HepG2 (cell line): ENCODE data around the gene TLCD3A. TPM values are rescaled to one million over a fixed set of nuclear protein-coding genes. Genes with fewer than 3 reads are reported as not detected.
A peak's percentile ranks its signal among the peaks of the same experiment; 100 is the strongest.

Source experiments
- DR1 ChIP-seq: sonication (generic); formaldehyde crosslinking; IDR thresholded peaks from 2 replicates; pipeline ENCODE4 v1.8.0; 2021; ENCODE audit warnings: mild to moderate bottlenecking, missing genetic modification reagents, inconsistent platforms
- FOXO1 ChIP-seq: sonication (generic); formaldehyde crosslinking; IDR thresholded peaks from 2 replicates; pipeline ENCODE4 v1.4.0; 2020; ENCODE audit warnings: missing genetic modification reagents
- MATR3 ChIP-seq: sonication (generic); formaldehyde crosslinking; IDR thresholded peaks from 2 replicates; pipeline ENCODE4 v1.4.0; 2020; ENCODE audit warnings: missing genetic modification reagents
- MIER2 ChIP-seq: IDR thresholded peaks from 2 replicates; pipeline ENCODE4 v1.6.1; 2016; ENCODE audit warnings: missing biosample characterization, missing genetic modification reagents
- MYC ChIP-seq: sonication (generic); formaldehyde crosslinking; IDR thresholded peaks from 2 replicates; pipeline ENCODE4 v1.9.0; 2021; ENCODE audit warnings: missing genetic modification reagents, borderline replicate concordance
- PITX1 ChIP-seq: sonication (generic); formaldehyde crosslinking; IDR thresholded peaks from 2 replicates; pipeline ENCODE4 v1.5.1; 2020; ENCODE audit warnings: mild to moderate bottlenecking, missing genetic modification reagents
- XRCC5 ChIP-seq: fragments of 200-400 bp; formaldehyde crosslinking; optimal IDR thresholded peaks from 2 replicates; pipeline ENCODE3; 2017; ENCODE audit warnings: mild to moderate bottlenecking, low read length
- ZFP37 ChIP-seq: sonication (generic); formaldehyde crosslinking; IDR thresholded peaks from 2 replicates; pipeline ENCODE4 v1.4.0; 2020; ENCODE audit warnings: missing genetic modification reagents, borderline replicate concordance
- ZNF260 ChIP-seq: sonication (generic); formaldehyde crosslinking; IDR thresholded peaks from 2 replicates; pipeline ENCODE4 v1.4.0; 2020; ENCODE audit warnings: missing genetic modification reagents, low read depth, mild to moderate bottlenecking, borderline replicate concordance
- ZNF564 ChIP-seq: sonication (generic); formaldehyde crosslinking; IDR thresholded peaks from 2 replicates; pipeline ENCODE4 v1.8.1; 2023; ENCODE audit warnings: mild to moderate bottlenecking, missing genetic modification reagents
- ZNF790 ChIP-seq: sonication (generic); formaldehyde crosslinking; IDR thresholded peaks from 2 replicates; pipeline ENCODE4 v1.8.0; 2022; ENCODE audit warnings: missing genetic modification reagents, mild to moderate bottlenecking, borderline replicate concordance
- ZNF841 ChIP-seq: sonication (generic); formaldehyde crosslinking; IDR thresholded peaks from 2 replicates; pipeline ENCODE4 v1.8.1; 2023; ENCODE audit warnings: missing genetic modification reagents, borderline replicate concordance
- polyA plus RNA-seq, 8 experiments: library from polyadenylated mRNA; depleted of rRNA in 3 of 8; stranded (reverse) in 7 of 8; unstranded in 1 of 8; fragments of >200 nt; fragmentation: Illumina TruSeq in 4 of 8; extraction: Trizol in 4 of 8; gene quantifications; 2 replicates each; pipeline versions ENCODE4 v1.2.1 to v1.2.3, GENCODE V29; 2011 to 2016; ENCODE audit warnings: low read depth in 4 of 8, missing spikeins in 1 of 8, mixed read lengths in 1 of 8; ENCODE audit not compliant: insufficient read depth in 1 of 8
- total RNA-seq, 5 experiments: library from RNA; depleted of rRNA; stranded (reverse); fragments of >200 nt; fragmentation: Illumina TruSeq; extraction: Trizol; gene quantifications; 2 replicates each; pipeline ENCODE4 v1.2.3, GENCODE V29; 2016; ENCODE audit warnings: low read depth in 1 of 5
- TF ChIP-seq, protein P1 (sequence below): sonication (generic); formaldehyde crosslinking; IDR thresholded peaks from 2 replicates; pipeline ENCODE4 v1.8.0; 2022; ENCODE audit warnings: mild to moderate bottlenecking, missing genetic modification reagents; ENCODE audit not compliant: insufficient replicate concordance
- TF ChIP-seq, protein P2 (sequence below): sonication (generic); formaldehyde crosslinking; IDR thresholded peaks from 2 replicates; pipeline ENCODE4 v1.8.0; 2022; ENCODE audit warnings: mild to moderate bottlenecking, missing genetic modification reagents, borderline replicate concordance
- TF ChIP-seq, protein P3 (sequence below): IDR thresholded peaks from 2 replicates; pipeline ENCODE4 v1.6.1; 2016
- TF ChIP-seq, protein P4 (sequence below): sonication (generic); formaldehyde crosslinking; IDR thresholded peaks from 2 replicates; pipeline ENCODE4 v1.9.0; 2021; ENCODE audit warnings: missing genetic modification reagents, borderline replicate concordance
- TF ChIP-seq, protein P5 (sequence below): sonication (generic); formaldehyde crosslinking; IDR thresholded peaks from 2 replicates; pipeline ENCODE4 v1.8.1; 2023; ENCODE audit warnings: missing genetic modification reagents, mild to moderate bottlenecking, borderline replicate concordance
- TF ChIP-seq, protein P6 (sequence below): sonication (generic); formaldehyde crosslinking; IDR thresholded peaks from 2 replicates; pipeline ENCODE4 v1.5.1; 2020; ENCODE audit warnings: missing genetic modification reagents, mild to moderate bottlenecking, borderline replicate concordance
- TF ChIP-seq, protein P7 (sequence below): sonication (generic); formaldehyde crosslinking; IDR thresholded peaks from 2 replicates; pipeline ENCODE4 v1.4.0; 2020; ENCODE audit warnings: mild to moderate bottlenecking, missing genetic modification reagents

The TLCD3A gene
- total and polyA plus RNA-seq, 2 of the 13 experiments (the other 11 are each of a cell fraction or from before 2014, with no cell fraction given) = 25.2 to 46.6 TPM

DNA sequence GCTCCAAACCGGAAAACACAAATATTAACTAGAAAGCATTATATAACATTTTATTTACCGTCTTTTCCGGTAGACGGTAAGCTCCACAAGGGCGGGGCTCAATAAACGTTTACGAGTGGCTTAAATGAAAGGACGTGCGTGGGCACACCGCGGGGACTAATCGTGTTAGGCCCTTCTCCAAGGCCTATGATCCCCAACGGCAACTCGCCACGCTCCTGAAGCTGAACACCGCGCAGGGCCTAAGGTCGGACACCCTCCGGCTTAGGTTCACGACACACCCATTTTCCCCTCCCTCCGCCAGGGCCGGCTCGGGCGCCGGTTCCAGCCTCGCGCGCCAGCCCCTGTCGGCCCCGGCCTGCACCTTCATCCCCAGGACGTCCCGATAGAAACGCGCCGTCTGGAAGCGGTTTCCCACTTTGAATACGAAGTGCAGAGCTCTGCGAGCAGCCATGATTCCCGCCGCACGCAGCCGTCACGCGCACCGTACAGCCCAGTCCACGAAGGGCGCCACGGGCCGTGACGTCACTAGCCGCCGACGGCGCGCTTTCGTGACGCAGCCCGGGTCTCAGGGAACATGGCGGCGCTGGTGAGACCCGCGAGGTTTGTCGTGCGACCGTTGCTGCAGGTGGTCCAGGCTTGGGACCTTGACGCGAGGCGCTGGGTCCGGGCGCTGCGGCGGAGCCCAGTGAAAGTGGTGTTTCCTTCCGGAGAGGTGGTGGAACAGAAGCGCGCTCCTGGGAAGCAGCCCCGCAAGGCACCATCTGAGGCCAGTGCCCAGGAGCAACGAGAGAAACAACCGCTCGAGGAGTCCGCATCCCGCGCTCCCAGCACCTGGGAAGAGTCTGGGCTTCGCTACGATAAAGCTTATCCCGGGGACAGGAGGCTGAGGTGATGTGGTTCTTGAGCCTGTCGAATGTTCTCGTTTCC lies 49.7 kb downstream of the TLCD3A start, which contains the start of the genes GLOD4 and MRM3 (continued):
- TF ChIP-seq, protein P1, sequence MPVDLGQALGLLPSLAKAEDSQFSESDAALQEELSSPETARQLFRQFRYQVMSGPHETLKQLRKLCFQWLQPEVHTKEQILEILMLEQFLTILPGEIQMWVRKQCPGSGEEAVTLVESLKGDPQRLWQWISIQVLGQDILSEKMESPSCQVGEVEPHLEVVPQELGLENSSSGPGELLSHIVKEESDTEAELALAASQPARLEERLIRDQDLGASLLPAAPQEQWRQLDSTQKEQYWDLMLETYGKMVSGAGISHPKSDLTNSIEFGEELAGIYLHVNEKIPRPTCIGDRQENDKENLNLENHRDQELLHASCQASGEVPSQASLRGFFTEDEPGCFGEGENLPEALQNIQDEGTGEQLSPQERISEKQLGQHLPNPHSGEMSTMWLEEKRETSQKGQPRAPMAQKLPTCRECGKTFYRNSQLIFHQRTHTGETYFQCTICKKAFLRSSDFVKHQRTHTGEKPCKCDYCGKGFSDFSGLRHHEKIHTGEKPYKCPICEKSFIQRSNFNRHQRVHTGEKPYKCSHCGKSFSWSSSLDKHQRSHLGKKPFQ (CRISPR knock-in tag) = peak; percentile 41
- TF ChIP-seq PITX1 (CRISPR knock-in tag) (peak; percentile 86), ZNF841 (CRISPR knock-in tag) (no peak), XRCC5 (peak; percentile 92), MYC (CRISPR knock-in tag) (peak; percentile 98), MIER2 (peak; percentile 56; the same call in 1 of the 2 replicates), ZNF564 (CRISPR knock-in tag) (peak; percentile 80; the same call in 1 of the 2 replicates), ZNF790 (CRISPR knock-in tag) (peak; percentile 77), DR1 (peak; percentile 84), ZNF260 (CRISPR knock-in tag) (no peak), MATR3 (no peak), FOXO1 (CRISPR knock-in tag) (peak; percentile 75), ZFP37 (CRISPR knock-in tag) (no peak)
- TF ChIP-seq, protein P2, sequence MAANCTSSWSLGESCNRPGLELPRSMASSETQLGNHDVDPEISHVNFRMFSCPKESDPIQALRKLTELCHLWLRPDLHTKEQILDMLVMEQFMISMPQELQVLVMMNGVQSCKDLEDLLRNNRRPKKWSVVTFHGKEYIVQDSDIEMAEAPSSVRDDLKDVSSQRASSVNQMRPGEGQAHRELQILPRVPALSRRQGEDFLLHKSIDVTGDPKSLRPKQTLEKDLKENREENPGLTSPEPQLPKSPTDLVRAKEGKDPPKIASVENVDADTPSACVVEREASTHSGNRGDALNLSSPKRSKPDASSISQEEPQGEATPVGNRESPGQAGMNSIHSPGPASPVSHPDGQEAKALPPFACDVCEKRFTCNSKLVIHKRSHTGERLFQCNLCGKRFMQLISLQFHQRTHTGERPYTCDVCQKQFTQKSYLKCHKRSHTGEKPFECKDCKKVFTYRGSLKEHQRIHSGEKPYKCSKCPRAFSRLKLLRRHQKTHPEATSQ (CRISPR knock-in tag) = peak; percentile 79; the same call in 1 of the 2 replicates
- TF ChIP-seq, protein P3, sequence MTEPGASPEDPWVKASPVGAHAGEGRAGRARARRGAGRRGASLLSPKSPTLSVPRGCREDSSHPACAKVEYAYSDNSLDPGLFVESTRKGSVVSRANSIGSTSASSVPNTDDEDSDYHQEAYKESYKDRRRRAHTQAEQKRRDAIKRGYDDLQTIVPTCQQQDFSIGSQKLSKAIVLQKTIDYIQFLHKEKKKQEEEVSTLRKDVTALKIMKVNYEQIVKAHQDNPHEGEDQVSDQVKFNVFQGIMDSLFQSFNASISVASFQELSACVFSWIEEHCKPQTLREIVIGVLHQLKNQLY (CRISPR knock-in tag) = peak; percentile 97
- TF ChIP-seq, protein P4, sequence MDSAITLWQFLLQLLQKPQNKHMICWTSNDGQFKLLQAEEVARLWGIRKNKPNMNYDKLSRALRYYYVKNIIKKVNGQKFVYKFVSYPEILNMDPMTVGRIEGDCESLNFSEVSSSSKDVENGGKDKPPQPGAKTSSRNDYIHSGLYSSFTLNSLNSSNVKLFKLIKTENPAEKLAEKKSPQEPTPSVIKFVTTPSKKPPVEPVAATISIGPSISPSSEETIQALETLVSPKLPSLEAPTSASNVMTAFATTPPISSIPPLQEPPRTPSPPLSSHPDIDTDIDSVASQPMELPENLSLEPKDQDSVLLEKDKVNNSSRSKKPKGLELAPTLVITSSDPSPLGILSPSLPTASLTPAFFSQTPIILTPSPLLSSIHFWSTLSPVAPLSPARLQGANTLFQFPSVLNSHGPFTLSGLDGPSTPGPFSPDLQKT (CRISPR knock-in tag) = no peak
- TF ChIP-seq, protein P5, sequence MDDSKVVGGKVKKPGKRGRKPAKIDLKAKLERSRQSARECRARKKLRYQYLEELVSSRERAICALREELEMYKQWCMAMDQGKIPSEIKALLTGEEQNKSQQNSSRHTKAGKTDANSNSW (CRISPR knock-in tag) = peak; percentile 81; the same call in 1 of the 2 replicates
- TF ChIP-seq, protein P6, sequence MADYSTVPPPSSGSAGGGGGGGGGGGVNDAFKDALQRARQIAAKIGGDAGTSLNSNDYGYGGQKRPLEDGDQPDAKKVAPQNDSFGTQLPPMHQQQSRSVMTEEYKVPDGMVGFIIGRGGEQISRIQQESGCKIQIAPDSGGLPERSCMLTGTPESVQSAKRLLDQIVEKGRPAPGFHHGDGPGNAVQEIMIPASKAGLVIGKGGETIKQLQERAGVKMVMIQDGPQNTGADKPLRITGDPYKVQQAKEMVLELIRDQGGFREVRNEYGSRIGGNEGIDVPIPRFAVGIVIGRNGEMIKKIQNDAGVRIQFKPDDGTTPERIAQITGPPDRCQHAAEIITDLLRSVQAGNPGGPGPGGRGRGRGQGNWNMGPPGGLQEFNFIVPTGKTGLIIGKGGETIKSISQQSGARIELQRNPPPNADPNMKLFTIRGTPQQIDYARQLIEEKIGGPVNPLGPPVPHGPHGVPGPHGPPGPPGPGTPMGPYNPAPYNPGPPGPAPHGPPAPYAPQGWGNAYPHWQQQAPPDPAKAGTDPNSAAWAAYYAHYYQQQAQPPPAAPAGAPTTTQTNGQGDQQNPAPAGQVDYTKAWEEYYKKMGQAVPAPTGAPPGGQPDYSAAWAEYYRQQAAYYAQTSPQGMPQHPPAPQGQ (CRISPR knock-in tag) = no peak
- TF ChIP-seq, protein P7, sequence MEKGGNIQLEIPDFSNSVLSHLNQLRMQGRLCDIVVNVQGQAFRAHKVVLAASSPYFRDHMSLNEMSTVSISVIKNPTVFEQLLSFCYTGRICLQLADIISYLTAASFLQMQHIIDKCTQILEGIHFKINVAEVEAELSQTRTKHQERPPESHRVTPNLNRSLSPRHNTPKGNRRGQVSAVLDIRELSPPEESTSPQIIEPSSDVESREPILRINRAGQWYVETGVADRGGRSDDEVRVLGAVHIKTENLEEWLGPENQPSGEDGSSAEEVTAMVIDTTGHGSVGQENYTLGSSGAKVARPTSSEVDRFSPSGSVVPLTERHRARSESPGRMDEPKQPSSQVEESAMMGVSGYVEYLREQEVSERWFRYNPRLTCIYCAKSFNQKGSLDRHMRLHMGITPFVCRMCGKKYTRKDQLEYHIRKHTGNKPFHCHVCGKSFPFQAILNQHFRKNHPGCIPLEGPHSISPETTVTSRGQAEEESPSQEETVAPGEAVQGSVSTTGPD (CRISPR knock-in tag) = no peak
